NCI-H2171 (cell line): ENCODE measurements around the gene USP47.

ENCODE experiments used
- DNase-seq: peaks from one replicate; lab custom pipeline; 2025; lab: John Stamatoyannopoulos, UW

Gene USP47

DNA sequence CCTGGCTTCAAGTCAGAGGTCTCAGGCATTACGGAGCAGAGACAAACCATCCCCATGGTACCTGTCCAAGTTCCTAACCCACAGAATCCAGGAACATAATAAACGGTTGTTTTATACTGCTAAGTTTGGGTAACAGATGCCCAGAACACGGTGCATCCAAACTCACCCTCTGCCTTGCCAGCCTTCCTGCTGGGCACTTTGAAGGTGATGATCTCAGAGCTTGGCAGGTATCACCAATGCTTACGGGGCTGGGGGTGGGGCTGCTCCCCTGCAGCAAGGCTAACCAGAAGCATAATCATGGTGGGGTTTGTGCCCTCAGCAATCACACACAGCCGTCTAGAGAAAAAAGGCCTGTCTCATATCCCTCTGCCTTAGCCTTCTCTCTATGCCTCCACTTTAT lies 139.6 kb downstream of the USP47 start:
- DNase-seq, result no peak

DNA sequence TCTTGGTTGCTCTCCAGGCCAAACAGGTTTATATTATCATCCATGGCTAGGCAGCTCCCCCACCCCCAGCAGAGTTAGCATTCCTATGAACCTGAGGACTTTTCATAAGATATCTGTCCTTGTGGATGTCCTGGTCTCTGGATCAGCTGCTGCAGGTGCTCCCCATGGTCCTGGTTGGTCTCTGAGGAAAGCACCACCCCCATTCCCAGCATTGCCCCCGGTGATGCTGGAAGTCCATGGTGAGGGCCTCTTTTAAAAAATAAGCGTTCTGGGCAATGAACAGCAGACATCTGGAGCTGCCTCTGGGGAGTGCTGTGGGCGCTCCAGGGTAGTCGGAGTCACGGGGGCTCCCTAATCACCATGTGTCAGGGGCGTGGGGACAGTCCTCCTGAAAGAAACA lies 140.1 kb downstream of the USP47 start:
- DNase-seq, result no peak

DNA sequence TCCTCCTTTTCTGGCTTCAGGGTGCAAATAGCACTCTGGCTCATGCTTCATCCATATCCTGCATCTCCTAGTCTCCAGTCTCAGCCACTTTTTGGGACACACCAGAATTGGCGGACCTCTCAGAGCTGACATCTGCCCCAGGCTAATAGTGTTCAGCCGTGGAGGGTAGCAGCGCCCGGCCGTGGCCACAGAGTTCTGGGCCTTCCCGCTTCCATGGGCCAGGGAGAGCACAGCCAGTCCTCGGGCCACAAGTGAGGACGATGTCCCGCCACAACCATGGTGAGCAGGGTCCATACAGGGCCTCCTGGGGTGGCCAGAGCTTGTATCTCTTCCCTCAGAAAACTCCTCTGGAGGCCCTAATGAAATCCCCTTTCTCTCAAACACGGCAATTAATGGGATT lies 140.7 kb downstream of the USP47 start:
- DNase-seq, result no peak

DNA sequence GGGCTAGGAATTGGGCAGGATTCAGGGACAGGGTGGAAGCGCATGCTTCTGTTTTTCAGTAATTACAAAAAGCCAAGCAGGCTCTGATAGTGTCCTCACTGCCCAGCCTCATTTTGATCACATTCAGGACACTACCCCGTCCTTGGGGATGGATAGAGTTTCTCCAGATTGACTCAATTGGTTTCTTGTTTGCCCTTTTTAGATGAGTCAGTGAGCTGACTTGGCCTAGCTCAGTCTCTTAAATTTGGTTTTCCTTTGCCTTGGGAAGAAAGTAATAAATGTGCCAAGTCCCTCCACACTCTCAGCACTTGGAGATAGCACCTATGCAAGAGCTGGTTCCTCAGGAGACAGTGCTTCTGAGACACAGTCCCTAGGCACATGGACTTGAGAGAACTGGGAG lies 141.2 kb downstream of the USP47 start:
- no peak for DNase-seq

DNA sequence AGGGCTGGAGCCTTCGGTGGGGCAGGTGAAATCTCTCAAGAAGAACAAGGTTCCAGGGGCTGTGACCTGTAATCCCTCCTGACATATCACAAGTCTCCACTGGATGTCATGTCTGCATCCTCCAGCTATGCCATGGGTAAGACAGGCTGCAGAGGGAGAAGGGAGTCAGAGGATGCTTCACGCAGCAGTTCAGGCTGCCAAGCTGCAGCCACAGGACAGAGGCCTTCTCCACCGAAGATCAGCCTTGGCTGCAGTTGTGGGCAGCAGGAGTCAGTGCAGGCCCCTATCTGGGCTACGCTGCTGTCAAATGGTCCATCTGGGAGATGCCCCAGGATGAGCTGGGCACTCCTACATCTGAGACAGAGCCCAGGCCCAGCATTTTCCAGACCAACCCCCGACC lies 141.7 kb downstream of the USP47 start:
- DNase-seq, result no peak

DNA sequence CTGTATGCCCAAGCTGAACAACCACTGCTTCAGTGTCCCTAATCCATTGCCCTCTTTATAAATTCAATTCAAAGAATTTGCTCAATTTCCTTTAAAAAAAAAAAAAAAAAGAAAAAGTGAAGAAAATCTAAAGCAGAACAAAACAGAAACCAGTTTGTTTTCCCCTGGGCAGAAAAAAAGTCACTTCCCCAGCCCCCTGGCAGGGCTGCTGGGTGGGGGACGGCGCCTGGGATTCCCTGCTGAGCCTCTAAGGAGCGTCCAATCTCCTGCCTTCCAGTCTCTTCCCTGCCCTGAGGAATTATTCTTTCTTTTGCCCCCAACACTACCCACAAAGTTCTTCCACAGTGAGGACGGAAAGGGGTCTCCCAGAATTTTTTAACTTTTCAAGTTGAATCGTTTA lies 142.8 kb downstream of the USP47 start:
- no peak for DNase-seq

DNA sequence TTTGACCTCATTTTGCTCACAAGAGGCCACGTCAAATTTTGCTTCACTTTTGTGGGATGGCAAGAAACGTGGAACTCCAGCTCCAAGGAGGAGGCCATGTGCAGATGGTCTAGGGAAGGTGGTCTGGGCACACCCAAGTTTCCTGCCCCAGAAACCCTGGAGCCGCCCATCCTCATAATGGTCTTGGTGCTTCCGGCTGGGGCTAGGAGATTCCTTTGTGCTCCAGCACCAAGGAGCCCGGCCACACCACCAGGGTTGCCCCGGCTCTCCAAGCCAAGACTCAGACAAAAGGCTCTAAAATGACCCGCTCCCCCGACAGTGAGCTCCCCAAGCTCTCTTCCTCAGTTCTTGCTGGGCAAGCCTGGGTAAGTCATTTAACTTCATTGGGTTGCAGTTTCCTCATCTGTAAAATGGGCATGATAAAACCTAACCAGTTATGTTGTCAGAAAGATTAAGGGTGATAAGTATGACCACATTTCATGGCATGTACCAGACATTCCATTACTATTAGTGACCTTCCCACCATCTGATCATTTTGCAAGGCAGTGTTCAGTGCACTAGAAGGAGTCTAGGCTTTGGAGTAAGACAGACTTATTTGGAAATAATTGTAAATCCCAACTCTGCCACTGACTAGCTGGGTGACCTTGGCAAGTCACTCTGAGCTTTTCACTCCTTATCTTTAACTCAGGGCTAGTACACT lies 143.4 kb downstream of the USP47 start:
- no peak for DNase-seq

DNA sequence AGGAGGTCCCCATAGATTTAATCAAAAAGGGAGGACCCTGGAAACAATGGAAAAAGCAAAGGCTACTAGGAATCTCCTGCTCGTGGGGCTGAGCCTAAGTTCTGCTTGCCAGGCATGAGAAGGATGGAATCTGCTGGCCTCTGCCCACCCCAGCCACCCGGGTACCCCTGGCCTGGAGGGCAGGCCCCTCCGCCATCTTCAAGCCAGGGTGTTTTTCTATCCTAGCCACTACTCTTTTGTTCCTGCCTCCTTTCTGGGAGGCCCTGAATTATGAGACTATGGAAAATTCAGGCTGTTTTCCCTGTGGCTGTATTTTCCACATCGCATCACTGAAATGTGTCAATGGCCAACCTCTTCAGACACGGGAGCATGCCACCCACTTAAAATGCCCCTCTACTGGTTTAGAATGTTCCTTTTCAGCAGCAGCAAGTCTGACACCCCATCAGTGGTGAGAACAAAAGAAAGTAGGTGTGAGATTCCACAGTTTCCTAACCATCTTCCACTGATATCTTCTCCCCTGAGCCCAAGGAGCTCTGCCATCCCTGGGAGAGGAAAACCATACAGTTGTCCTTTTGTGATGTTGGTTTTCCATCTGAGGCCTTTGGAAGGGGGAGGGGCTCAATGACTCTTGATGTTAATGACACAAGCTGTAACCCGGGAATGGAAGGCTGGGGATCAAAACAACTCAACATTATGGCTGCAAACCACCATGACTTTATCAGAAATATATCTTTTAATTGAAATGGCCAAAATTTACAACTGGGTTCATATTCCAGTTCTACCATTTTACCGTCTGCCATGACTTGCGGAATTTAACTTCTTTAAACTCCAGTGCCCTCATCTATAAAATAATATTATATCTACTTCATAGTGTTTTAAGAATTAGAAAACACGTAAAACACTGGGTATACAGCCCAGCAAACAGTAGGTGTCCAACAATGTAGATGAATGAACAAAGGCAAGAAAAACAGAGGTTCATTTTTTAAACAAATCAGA lies 144.5 kb downstream of the USP47 start:
- no peak for DNase-seq

DNA sequence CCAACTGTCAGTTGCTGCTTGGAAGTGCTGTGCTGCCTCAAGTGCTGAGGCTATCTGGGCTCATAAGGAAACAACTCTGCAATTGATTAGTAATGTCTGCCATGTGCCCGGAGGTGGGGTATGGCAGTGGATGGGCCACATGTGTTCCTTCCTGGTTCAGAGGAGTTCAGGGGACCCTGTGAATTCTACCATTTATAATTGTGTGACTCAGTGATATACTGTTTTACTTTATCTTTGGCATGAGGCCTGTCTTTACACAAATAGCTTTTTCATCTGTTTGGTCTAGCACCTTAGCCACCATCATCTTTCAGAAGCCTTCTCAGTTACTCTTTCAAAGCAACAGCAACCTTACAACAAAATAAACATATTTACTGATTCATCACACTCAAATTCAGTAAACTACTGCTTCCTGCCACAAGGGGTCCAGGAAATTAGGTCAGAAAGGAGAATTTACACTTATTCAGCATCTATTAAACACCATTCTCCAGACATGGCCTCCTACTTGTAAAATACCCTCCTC lies 145.8 kb downstream of the USP47 start:
- no peak for DNase-seq

DNA sequence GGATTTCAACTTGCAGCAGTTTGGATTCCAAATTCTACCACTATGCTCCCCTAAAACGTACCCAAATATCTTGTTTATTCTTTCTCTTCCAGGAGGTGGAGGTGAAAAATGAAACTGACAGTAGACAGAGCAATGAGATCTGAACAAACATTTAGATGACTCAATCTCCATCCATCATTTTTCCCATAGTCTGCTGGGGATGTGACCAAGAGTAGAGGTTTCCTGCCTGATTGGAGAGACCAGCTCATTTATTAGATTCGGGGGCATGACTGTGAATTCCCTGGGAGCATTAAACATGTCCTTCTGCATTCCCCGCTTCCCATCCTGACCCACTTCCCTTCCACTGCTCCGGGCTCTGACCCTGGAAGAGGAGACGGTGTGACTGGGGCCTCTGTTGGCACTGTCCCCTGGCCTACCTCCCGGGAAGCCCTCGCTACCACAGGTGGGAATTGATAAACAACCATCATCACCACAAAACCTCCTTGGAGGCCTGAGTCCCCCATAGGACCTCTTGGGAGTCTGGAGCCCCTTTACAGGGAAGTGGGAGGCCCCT lies 146.4 kb downstream of the USP47 start:
- no peak for DNase-seq

DNA sequence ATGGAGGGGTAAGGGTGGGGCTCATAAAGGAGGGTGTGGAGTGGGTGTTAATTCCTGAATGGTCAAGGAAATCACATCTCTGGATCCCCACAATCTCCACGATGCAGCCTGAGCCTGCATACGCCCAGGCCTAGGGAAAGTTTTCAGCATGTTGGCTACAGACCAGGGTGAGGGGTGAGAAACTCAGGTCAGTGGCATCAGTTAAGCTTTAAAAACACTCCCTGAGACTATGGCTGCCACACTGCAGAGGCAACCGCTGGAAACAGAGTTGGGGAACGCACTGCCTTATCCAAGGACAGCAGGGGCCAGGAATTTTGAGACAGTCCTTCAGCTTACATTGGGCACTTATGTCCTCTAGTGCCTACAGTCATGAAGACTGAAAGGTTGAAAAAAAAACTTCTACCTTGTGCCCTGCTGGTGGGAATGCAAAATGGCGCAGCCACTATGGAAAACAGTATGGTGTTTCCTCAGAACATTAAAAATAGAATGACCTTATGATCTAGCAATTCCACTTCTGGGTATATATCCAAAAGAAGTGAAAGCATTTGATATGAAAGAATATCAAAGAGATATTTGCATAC lies 147.0 kb downstream of the USP47 start:
- no peak for DNase-seq

DNA sequence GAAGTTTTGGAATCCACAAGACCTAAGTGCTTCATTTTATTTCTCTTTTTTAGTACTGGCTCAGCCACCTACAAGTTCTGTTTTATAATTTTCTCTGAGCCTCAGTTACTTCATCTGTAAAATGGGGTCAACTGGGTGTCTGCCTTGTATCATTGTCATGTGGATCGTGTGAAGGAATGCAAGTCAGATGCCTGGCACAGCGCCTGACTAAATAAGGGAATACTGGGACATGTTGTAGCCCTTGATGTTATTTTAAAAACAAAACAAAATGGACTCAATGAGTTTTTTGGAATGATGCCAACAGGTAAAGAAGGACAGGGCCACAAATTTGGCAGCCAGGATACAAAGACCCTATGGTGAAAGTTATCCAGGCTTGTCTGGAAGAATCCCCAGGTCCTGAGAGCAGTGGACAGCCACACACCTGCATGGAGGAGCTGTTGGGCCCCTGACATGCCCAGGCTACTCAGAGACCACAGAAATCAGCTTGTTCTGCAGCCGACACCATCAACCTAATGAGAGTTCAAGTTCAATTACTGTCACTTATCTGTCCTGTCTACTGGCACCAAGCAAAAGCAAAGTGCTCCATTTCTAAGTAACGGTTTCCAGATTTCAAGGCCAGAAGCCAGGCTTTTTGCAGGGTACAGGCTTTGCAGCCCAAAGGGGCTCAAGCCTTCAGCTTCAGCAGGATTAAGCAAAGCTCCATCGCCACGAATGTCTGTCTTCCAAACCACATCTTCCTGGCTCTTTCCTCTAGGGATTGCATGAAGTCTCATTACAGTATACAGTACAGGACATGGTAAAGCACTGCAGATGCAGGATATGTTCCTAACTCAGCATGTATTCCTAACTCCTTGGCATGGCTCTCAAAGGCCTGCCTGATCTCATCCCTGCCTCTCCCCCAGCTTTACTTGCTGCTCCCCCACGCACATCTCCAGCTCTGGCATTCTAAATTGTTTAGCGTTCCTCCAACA lies 148.3 kb downstream of the USP47 start:
- DNase-seq, result no peak

DNA sequence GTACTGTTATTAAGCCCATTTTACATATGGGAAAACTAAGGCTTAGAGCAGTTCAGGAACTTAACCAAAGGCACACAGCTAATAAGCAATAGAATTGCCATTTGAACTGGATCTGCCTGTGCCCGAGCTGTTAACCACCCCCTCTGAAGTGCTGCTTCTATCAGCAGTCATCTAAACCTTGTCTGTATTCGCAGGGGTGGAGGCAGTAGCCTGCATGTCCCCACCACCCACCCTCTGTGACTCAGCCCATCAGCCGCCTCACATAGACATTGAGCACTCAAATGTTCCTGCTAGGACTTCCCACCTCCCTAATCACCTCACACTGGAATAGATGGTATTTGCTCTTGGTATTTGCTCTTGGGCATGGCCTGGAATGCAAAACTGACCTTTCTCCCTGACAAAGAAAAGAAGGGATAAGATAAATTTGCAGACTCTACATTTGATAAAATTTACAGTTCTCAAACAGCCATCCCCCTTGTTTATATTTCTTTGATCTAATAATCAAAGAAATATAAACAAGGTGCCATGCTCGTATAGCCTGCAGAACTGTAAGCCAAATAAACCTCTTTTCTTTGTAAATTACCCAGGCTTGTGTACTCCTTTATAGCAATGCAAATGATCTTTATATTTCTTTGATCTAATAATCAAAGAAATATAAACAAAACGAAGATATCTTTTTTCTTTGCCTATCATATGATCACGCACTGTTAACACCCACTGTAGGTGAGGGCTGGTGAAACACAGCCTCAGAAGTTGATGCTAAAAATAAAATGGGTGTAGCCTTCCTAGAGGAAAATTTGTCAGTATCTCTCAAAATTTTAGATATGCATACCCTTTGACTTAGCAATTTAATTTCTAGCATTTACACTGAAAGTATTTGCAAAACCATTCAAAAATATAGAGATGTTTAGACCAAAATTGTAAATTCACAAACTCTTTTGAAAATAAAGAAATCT lies 150.8 kb downstream of the USP47 start:
- no peak for DNase-seq

DNA sequence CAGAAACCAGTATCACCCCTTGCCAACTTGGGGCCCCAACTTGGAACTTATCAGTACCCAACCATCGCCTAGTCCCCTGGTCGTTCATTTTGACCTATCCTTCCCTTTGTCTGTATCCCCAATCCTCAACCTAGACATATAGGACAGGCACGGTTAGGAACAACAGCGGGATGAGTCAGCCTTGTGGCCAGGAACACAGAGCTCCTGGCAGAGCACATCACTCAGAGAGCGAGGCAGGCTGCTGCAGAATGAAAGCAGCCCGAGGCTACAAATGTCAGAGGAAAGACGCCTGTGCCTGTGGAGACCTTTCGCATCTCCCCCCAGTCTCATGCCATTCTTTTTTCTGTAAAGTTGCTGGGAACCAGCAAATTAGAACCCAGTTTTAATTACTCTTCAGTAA lies 152.1 kb downstream of the USP47 start:
- DNase-seq, result no peak

DNA sequence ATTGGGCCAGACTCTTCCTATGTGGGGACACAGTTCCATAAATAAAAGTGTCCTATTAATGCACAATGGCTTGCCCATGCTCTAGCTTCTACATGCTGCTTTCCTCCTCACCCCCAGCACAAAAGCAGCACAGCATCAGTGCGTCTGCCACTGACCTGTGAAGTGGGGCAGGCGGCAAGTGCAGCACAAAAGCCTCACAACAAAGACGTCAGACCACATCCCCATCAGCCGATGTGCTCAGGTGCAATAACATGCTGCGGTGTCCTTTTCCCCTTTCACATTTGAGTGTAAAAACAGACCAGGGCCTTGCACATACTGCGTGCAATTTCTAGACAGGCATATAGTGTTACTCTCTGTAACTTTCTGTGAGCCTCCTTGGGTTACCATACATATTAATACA lies 153.8 kb downstream of the USP47 start:
- DNase-seq, result no peak

DNA sequence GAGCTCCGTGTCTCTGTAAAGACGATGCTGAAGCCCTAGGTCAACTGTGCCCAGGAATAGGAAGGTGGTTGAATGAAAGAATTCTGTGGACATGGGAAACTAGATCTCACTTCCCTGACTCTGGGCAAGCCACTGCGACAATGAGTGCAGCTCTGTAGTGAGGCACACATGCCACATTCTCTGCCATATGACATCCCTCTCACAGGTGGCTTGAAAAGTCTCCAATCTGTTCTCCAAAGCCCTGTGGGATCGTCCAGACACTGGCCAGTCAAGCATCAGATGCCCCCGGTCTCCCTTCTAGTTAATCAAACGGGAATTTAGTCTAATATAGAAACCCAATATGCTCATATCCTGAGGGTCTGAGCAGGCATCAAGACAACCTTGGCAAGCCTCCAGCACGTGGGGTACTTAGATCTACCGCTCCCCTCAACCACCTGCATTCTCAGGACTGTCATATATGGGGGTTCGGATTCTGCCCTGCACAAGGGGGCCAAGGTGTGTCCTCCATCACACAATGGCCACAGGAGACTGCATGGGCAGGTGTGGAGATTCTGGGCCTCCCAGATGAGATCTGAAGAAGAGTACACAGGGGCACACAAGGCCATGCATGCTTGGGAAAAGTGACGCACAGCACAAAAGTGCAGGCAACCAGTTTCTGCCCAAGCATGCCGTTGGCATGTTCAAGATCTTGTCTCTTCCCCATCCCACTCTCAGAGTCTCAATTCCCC lies 154.7 kb downstream of the USP47 start:
- no peak for DNase-seq

DNA sequence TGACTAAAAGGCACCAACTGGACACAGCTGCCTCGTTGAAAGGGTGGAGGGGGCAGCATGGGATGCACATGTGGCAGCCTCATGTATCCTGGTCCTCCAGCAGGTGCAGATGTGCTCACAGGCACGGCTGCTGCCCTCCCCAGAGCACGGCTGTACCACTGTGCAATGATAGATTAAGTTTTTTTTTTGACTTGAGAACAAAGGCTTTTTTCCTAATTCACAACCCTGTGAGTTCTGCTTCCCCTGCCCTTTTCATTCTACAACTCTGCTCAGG lies 155.2 kb downstream of the USP47 start:
- no peak for DNase-seq

DNA sequence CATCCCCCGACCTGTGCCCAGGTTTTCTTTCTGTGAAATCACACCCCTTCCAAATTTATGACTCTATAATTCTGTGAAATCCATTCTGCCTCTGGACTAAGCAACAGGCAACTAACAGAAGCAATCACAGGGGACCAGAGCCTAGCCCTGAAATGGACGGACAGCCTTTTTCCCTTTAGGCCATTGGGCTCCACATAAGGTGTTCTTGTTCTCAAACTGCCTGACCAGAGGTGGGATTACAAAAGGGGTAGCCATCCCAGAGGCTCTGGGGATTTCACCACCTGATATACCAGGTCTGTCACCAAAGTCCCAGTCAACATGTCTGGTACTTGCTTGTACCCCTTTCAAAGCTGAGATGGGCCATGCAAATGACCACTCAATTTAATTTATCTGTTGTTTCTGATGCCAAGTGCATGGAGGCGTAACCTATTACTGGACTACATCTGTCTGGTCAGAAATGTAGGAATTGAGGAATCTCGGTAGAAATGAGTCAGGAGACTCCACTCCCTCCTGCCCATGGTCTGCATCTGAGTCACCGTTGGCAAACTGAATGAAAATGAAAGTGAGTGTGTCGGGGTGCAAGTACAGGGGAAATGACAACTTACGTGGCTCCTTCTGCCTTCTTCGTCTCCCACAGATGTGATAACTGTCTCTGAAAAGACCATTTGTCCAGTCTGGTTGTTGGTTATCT lies 156.5 kb downstream of the USP47 start:
- DNase-seq, result no peak

DNA sequence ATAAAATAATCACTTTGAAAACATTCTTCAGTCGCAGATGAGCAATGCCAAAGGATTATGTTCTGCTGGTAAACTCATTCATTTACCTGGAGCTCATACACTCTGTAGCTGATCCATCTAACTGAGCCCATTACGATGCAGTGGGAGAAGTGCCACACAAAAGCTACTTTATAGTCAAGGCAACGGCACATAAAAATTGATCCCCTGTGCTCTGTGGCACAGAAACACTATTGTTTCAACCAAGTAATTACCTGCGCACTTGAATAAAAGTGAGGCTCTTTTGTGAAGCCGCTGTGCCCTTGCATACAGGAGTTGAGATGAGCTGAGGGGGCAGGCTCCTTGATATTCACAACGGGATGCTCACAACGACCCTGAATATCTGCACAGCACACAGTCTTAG lies 159.4 kb downstream of the USP47 start:
- no peak for DNase-seq
